Endodermal cell (in vitro differentiated cells): Measurements from ENCODE around the gene MRPS27. TPM values are rescaled to one million over a fixed set of nuclear protein-coding genes. Genes with fewer than 3 reads are reported as not detected.

ENCODE experiments used
- DNase-seq: peaks from one replicate; pipeline ENCODE4 v3.0.0-alpha.2; 2017
- H3K27ac ChIP-seq: 2 replicates; pipeline ENCODE4 v1.5.1; 2013; ENCODE audit warnings: mild to moderate bottlenecking, low read depth, low read length, moderate library complexity
- H3K27me3 ChIP-seq: 2 replicates; pipeline ENCODE4 v1.6.1; 2013; ENCODE audit warnings: mild to moderate bottlenecking, low read length, moderate library complexity; ENCODE audit not compliant: insufficient read depth, control insufficient read depth, poor library complexity, severe bottlenecking
- H3K36me3 ChIP-seq: 2 replicates; pipeline ENCODE4 v1.7.0; 2013; ENCODE audit warnings: mild to moderate bottlenecking, low read length, moderate library complexity; ENCODE audit not compliant: control insufficient read depth, insufficient read depth
- H3K4me1 ChIP-seq: one replicate; pipeline ENCODE4 v1.7.0; 2013; ENCODE audit warnings: low read length; ENCODE audit not compliant: control insufficient read depth, insufficient read depth
- H3K4me3 ChIP-seq: 2 replicates; pipeline ENCODE4 v1.5.1; 2013; ENCODE audit warnings: mild to moderate bottlenecking, low read length, moderate library complexity
- H3K9ac ChIP-seq: 2 replicates; pipeline ENCODE4 v1.6.1; 2013; ENCODE audit warnings: mild to moderate bottlenecking, low read length, moderate library complexity; ENCODE audit not compliant: poor library complexity, severe bottlenecking; ENCODE audit errors: extremely low read depth
- H3K9me3 ChIP-seq: 2 replicates; pipeline ENCODE4 v1.6.1; 2013; ENCODE audit warnings: mild to moderate bottlenecking, low read length, moderate library complexity; ENCODE audit not compliant: control insufficient read depth
- H3K27ac Mint-ChIP-seq: 2 replicates; pipeline ENCODE4 v1.8.0; 2020; ENCODE audit warnings: mixed read lengths
- H3K27me3 Mint-ChIP-seq: 2 replicates; pipeline ENCODE4 v1.8.0; 2021; ENCODE audit warnings: mild to moderate bottlenecking, mixed read lengths; ENCODE audit not compliant: insufficient read depth
- H3K36me3 Mint-ChIP-seq: 2 replicates; pipeline ENCODE4 v1.8.0; 2020; ENCODE audit warnings: low read depth, mixed read lengths
- H3K4me1 Mint-ChIP-seq: 2 replicates; pipeline ENCODE4 v1.8.0; 2020; ENCODE audit warnings: mixed read lengths
- H3K4me3 Mint-ChIP-seq: 2 replicates; pipeline ENCODE4 v1.8.0; 2020; ENCODE audit warnings: mild to moderate bottlenecking, moderate library complexity, mixed read lengths
- H3K9me3 Mint-ChIP-seq: 2 replicates; pipeline ENCODE4 v1.8.0; 2020; ENCODE audit warnings: mild to moderate bottlenecking, mixed read lengths
- CTCF ChIP-seq: fragments of 200-600 bp; sonication (generic); conservative IDR thresholded peaks from 2 replicates; pipeline ENCODE4 v1.5.0; 2021; ENCODE audit warnings: antibody characterized with exemption, mild to moderate bottlenecking
- WGBS, 2 experiments: methylation state at CpG; one replicate each; pipeline versions ENCODE4 v1.1.5 to v1.1.7; 2013; ENCODE audit warnings: missing lambda C conversion rate in 2 of 2, mixed read lengths in 1 of 2; ENCODE audit not compliant: insufficient coverage in 1 of 2, insufficient read length in 1 of 2; 5-methylcytosine and 5-hydroxymethylcytosine counted together
- total RNA-seq, 2 donors: library from RNA; stranded (reverse); fragmentation: NEBNext Ultra II Directional in 1 of 2; extraction: Animal tissue kit (Norgen Biotek cat#: 25700) in 1 of 2; gene quantifications; 2 replicates in 1 of 2; 3 replicates in 1 of 2; pipeline ENCODE4 v1.2.1, GENCODE V29; 2021

The MRPS27 gene
- total RNA-seq, 2 donors from 2014 or later, result 55.2 to 80.8 TPM

GRCh38 chr5:72337159-72337558 is 17.1 kb upstream of the MRPS27 start:
- Histone ChIP-seq H3K27ac (no peak overlapping the region), H3K27me3 (no peaks in the 10 kb centered on the region), H3K9me3 (no peaks in the 10 kb centered on the region), H3K4me3 (no peak overlapping the region), H3K9ac (no peak overlapping the region), H3K36me3 (peaks cover 33% of the 10 kb centered on the region), H3K4me1 (no peaks in the 10 kb centered on the region)
- no peaks in the 10 kb centered on the region for H3K27me3 Mint-ChIP-seq
- H3K36me3 Mint-ChIP-seq, result peaks cover 27% of the 10 kb centered on the region
- TF ChIP-seq CTCF, result no peak
- H3K9me3 Mint-ChIP-seq, result no peaks in the 10 kb centered on the region
- no peak for DNase-seq
- no peaks in the 10 kb centered on the region for H3K4me1 Mint-ChIP-seq
- no peak overlapping the region for H3K4me3 Mint-ChIP-seq
- WGBS, 2 experiments, result 91% methylated on average over 1 of the region's 1 CpG; no CpG with 5 or more reads in 1 of the 2 experiments
- H3K27ac Mint-ChIP-seq, result no peak overlapping the region

- Histone ChIP-seq H3K27ac (no peak overlapping the region), H3K9me3 (no peaks in the 10 kb centered on the region), H3K9ac (no peak overlapping the region), H3K4me3 (no peak overlapping the region), H3K4me1 (no peaks in the 10 kb centered on the region), H3K36me3 (peaks cover 24% of the 10 kb centered on the region), H3K27me3 (no peaks in the 10 kb centered on the region)
- H3K4me3 Mint-ChIP-seq, result no peak overlapping the region
- no peaks in the 10 kb centered on the region for H3K4me1 Mint-ChIP-seq
- H3K27me3 Mint-ChIP-seq, result no peaks in the 10 kb centered on the region
- WGBS, 2 experiments, result 87 to 100% methylated on average over 1 of the region's 1 CpG
- H3K36me3 Mint-ChIP-seq, result peaks cover 40% of the 10 kb centered on the region
- TF ChIP-seq CTCF, result no peak
- H3K9me3 Mint-ChIP-seq, result no peaks in the 10 kb centered on the region
- no peak for DNase-seq
- no peak overlapping the region for H3K27ac Mint-ChIP-seq
Measured at GRCh38 chr5:72330712-72331111, 10.7 kb upstream of the MRPS27 start.

- Mint-ChIP-seq H3K27me3 (no peaks in the 10 kb centered on the region), H3K9me3 (no peaks in the 10 kb centered on the region), H3K4me3 (no peak overlapping the region), H3K27ac (no peak overlapping the region), H3K36me3 (peaks cover 44% of the 10 kb centered on the region), H3K4me1 (no peaks in the 10 kb centered on the region)
- Histone ChIP-seq H3K27me3 (no peaks in the 10 kb centered on the region), H3K4me3 (no peak overlapping the region), H3K9me3 (no peaks in the 10 kb centered on the region), H3K27ac (no peak overlapping the region), H3K36me3 (peaks cover 27% of the 10 kb centered on the region), H3K4me1 (no peaks in the 10 kb centered on the region), H3K9ac (no peak overlapping the region)
- no peak for TF ChIP-seq CTCF
- no peak for DNase-seq
Measured at GRCh38 chr5:72328172-72328571, 8.1 kb upstream of the MRPS27 start.
